Kidney (tissue), 14 donors: Measurements from ENCODE around the gene OSBP2. TPM values are rescaled to one million over a fixed set of nuclear protein-coding genes. Genes with fewer than 3 reads are reported as not detected.

Experiments
- DNase-seq, 5 donors: peaks; one replicate each; pipeline ENCODE4 v3.0.0-alpha.2; 2013 to 2020
- FAIRE-seq: peaks from 2 replicates; lab custom pipeline; 2012; peaks lifted over from hg19 to GRCh38; lab: Jason Lieb, UNC
- H3K27ac ChIP-seq, 2 donors: one replicate each; pipeline ENCODE4 v1.7.0; 2013; ENCODE audit warnings: low read depth in 2 of 2, low read length in 2 of 2, inconsistent platforms in 1 of 2
- H3K27me3 ChIP-seq: one replicate; pipeline ENCODE4 v1.7.1; 2013; ENCODE audit warnings: low read length, inconsistent platforms; ENCODE audit not compliant: control insufficient read depth, insufficient read depth
- H3K36me3 ChIP-seq, 3 donors: one replicate each; pipeline versions ENCODE4 v1.7.0 to v1.7.1; 2013; ENCODE audit warnings: low read length in 3 of 3, control low read depth in 1 of 3, inconsistent platforms in 1 of 3; ENCODE audit not compliant: insufficient read depth in 3 of 3, control insufficient read depth in 2 of 3
- H3K4me1 ChIP-seq, 3 donors: one replicate each; pipeline versions ENCODE4 v1.7.0 to v1.7.1; 2013; ENCODE audit warnings: low read length in 3 of 3, inconsistent platforms in 1 of 3, low read depth in 1 of 3; ENCODE audit not compliant: control insufficient read depth in 2 of 3, insufficient read depth in 2 of 3
- H3K4me3 ChIP-seq, 3 donors: one replicate each; pipeline versions ENCODE4 v1.7.0 to v1.8.1; 2013; ENCODE audit warnings: low read length in 3 of 3, control low read depth in 1 of 3, inconsistent platforms in 1 of 3
- H3K9ac ChIP-seq, 3 donors: one replicate each; pipeline versions ENCODE4 v1.7.0 to v1.7.1; 2013; ENCODE audit warnings: low read length in 3 of 3, control low read depth in 1 of 3, inconsistent platforms in 1 of 3
- H3K9me3 ChIP-seq, 3 donors: one replicate each; pipeline versions ENCODE4 v1.7.0 to v1.7.1; 2013; ENCODE audit warnings: low read length in 3 of 3, control low read depth in 1 of 3, inconsistent platforms in 1 of 3; ENCODE audit not compliant: control insufficient read depth in 2 of 3, insufficient read depth in 1 of 3
- CTCF ChIP-seq: IDR thresholded peaks from 3 replicates; pipeline ENCODE4 v1.5.1; 2012; ENCODE audit warnings: mild to moderate bottlenecking, moderate library complexity, borderline replicate concordance; ENCODE audit not compliant: insufficient read depth; ENCODE audit errors: extremely low read depth
- intact Hi-C: fragments of 100-400 bp; cut with DNase I; formaldehyde crosslinking; loops from one replicate; pipeline ENCODE4 v1.11.1; 2022
- polyA plus RNA-seq: library from polyadenylated mRNA; stranded (reverse); fragments of 350-450 nt; fragmentation: Illumina TruSeq; extraction: RNeasy Lipid Tissue Mini Kit (QIAGEN cat#74804); gene quantifications from one replicate; pipeline ENCODE4 v1.2.3, GENCODE V29; 2014; ENCODE audit warnings: low read depth, low replicate concordance; ENCODE audit not compliant: insufficient read depth
- total RNA-seq: library from RNA; stranded (reverse); fragmentation: NEBNext Ultra II Directional; extraction: Animal tissue kit (Norgen Biotek cat#: 25700); gene quantifications from one replicate; pipeline ENCODE4 v1.2.1, GENCODE V29; 2021
- donor health status: control.
- donor health status: control.
- donor health status: control.
- donor health status: control.
- donor health status: control.
- donor health status: DM: yes; HTN: yes; CAD: no.
- donor health status: Normal renal cell carcinoma (clear cell type).

The OSBP2 gene
- total and polyA plus RNA-seq, 2 donors from 2014 or later, result 3.4 to 4.0 TPM

GRCh38 chr22:30830907-30831306 lies 136.2 kb downstream of the OSBP2 start:
- intact Hi-C loops, result no loop called here
- Histone ChIP-seq H3K4me3 (no peak overlapping the region), H3K4me1 (no peaks in the 10 kb centered on the region), H3K27me3 (no peaks in the 10 kb centered on the region), H3K36me3 (no peaks in the 10 kb centered on the region), H3K27ac (no peak overlapping the region), H3K9me3 (no peaks in the 10 kb centered on the region), H3K9ac (no peak overlapping the region)
- DNase-seq (no peak), FAIRE-seq (no peak)
- no peak for TF ChIP-seq CTCF

- no peak for TF ChIP-seq CTCF
- intact Hi-C loops, result no loop called here
Observed at GRCh38 chr22:30832407-30832987, 137.8 kb downstream of the OSBP2 start.

GRCh38 chr22:30833322-30833721 lies 138.6 kb downstream of the OSBP2 start:
- no peaks in the 10 kb centered on the region for H3K4me1 ChIP-seq
- no peak overlapping the region for H3K27ac ChIP-seq
- no peak overlapping the region for H3K9ac ChIP-seq
- no peak for FAIRE-seq
- intact Hi-C loops, result no loop called here
- no peak for TF ChIP-seq CTCF
- no peak for DNase-seq
- no peaks in the 10 kb centered on the region for H3K36me3 ChIP-seq
- no peaks in the 10 kb centered on the region for H3K9me3 ChIP-seq
- no peak overlapping the region for H3K4me3 ChIP-seq
- no peaks in the 10 kb centered on the region for H3K27me3 ChIP-seq

More at GRCh38 chr22:30832407-30832987, 137.8 kb downstream of the OSBP2 start:
- H3K9ac ChIP-seq, result no peak overlapping the region
- no peaks in the 10 kb centered on the region for H3K4me1 ChIP-seq
- H3K9me3 ChIP-seq, result no peaks in the 10 kb centered on the region
- FAIRE-seq (no peak), DNase-seq (no peak)
- no peak overlapping the region for H3K4me3 ChIP-seq
- H3K27me3 ChIP-seq, result no peaks in the 10 kb centered on the region
- no peak overlapping the region for H3K27ac ChIP-seq
- no peaks in the 10 kb centered on the region for H3K36me3 ChIP-seq

GRCh38 chr22:30837531-30837930 lies 142.9 kb downstream of the OSBP2 start:
- Histone ChIP-seq H3K4me1 (no peaks in the 10 kb centered on the region), H3K4me3 (no peak overlapping the region), H3K9ac (no peak overlapping the region), H3K9me3 (no peaks in the 10 kb centered on the region), H3K27ac (no peak overlapping the region), H3K27me3 (no peaks in the 10 kb centered on the region), H3K36me3 (no peaks in the 10 kb centered on the region)
- no peak for TF ChIP-seq CTCF
- intact Hi-C loops, result no loop called here
- DNase-seq, result no peak
- FAIRE-seq, result no peak
